Fibroblast of the aortic adventitia (primary cell): ENCODE measurements around the gene FBXW8. TPM values are rescaled to one million over a fixed set of nuclear protein-coding genes. Genes with fewer than 3 reads are reported as not detected.

Experiments used
- DNase-seq: peaks from one replicate; pipeline ENCODE4 v3.0.0-alpha.2; 2010; ENCODE audit warnings: low read depth
- H3K4me3 ChIP-seq: 2 replicates; pipeline ENCODE4 v1.5.1; 2011; ENCODE audit warnings: low read depth, mild to moderate bottlenecking, control low read depth, low read length, moderate library complexity
- total RNA-seq: library from RNA; depleted of rRNA; stranded (reverse); fragments of >200 nt; gene quantifications from 2 replicates; pipeline ENCODE4 v1.2.3, GENCODE V29; 2012; ENCODE audit warnings: low replicate concordance
- TF ChIP-seq, protein P1 (sequence below): IDR thresholded peaks from 2 replicates; pipeline ENCODE4 v1.5.1; 2011; ENCODE audit warnings: mild to moderate bottlenecking, low read length, control low read depth, inconsistent platforms; ENCODE audit not compliant: insufficient read depth

FBXW8 gene
- total RNA-seq, 1 donor = 11.2 TPM

DNA sequence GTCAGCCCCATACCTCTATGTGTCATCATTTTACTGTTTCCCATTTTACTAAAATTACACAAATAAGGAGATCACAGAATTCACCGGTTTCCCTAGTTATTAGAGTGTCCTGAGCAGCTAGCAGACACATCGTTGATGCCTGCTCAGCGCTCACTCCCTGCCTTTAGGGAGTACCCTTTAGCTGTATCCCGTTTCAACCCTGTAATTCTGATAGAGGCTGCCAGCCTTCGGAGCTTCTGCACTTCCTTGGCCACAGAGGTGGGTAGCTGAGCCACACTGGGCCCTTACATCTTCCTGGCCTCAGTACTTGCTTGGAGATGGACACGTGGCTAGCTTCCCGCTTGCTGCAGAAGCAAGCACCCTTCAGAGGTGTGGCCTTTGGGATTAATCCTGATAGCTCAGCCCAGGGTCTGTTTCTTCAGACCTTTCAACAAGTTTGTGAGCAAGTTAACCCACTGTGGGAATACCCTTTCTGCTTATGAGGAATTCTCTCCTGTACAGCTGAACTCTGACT, 14.3 kb upstream of the FBXW8 start:
- DNase-seq = no peak
- TF ChIP-seq, protein P1, sequence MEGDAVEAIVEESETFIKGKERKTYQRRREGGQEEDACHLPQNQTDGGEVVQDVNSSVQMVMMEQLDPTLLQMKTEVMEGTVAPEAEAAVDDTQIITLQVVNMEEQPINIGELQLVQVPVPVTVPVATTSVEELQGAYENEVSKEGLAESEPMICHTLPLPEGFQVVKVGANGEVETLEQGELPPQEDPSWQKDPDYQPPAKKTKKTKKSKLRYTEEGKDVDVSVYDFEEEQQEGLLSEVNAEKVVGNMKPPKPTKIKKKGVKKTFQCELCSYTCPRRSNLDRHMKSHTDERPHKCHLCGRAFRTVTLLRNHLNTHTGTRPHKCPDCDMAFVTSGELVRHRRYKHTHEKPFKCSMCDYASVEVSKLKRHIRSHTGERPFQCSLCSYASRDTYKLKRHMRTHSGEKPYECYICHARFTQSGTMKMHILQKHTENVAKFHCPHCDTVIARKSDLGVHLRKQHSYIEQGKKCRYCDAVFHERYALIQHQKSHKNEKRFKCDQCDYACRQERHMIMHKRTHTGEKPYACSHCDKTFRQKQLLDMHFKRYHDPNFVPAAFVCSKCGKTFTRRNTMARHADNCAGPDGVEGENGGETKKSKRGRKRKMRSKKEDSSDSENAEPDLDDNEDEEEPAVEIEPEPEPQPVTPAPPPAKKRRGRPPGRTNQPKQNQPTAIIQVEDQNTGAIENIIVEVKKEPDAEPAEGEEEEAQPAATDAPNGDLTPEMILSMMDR = no peak
- no peak overlapping the region for H3K4me3 ChIP-seq

DNA sequence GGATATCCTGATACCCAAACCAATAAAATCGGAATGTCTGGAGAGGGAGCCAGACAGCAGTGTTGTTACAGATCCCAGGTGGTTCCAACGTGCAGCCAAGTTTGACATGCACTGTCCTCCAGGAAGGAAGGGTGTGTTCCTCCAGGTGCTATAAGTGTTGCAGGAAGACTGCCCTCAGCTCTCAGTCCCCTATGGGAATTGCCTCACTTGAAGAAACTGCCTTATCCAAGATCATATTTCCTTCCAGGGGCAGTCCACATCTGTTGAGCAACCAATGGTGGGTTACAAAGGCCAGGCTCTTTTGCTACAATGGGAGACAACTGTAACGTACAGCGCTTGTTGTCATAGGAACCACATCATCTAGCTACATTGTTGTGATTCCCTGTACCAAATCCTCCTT, 13.3 kb upstream of the FBXW8 start:
- no peak for DNase-seq
- no peak overlapping the region for H3K4me3 ChIP-seq
- TF ChIP-seq, protein P1 = no peak

DNA sequence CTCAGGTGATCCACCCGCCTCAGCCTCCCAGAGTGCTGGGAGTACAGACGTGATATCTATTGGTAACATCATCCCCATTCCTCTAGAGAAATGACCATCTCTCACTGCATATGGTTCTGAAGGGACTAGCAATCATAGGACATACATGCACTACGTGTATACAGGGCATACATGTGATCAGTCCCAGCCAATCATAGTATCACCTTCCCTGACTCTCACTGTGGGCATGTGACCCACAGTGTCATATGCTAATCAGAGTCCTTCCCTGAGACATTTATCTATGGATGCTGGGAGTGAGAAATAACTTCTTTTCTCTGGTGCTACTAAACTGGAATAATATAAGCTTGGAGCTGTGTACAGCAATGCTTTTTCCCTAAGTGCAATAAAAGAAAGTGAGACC, 12.1 kb upstream of the FBXW8 start:
- no peak for DNase-seq
- TF ChIP-seq, protein P1 = no peak
- no peak overlapping the region for H3K4me3 ChIP-seq

DNA sequence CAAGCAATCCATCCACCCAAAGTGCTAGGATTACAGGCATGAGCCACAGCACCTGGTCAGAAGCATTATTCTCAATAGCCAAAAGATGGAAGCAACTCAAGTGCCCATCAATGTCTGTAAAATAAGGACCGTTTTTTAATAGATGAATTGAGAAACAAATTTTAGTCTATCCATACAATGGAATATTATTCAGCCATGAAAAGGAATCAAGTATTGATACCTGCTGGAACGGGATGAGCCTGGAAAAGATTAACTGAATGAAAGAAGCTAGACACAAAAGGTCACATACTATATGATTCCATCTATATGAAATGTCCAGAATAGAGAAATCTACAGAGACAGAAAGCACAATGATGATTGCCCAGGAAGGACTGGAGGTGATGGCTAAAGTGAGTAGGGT, 9.1 kb upstream of the FBXW8 start:
- DNase-seq = no peak
- TF ChIP-seq, protein P1 = no peak
- H3K4me3 ChIP-seq = no peak overlapping the region

DNA sequence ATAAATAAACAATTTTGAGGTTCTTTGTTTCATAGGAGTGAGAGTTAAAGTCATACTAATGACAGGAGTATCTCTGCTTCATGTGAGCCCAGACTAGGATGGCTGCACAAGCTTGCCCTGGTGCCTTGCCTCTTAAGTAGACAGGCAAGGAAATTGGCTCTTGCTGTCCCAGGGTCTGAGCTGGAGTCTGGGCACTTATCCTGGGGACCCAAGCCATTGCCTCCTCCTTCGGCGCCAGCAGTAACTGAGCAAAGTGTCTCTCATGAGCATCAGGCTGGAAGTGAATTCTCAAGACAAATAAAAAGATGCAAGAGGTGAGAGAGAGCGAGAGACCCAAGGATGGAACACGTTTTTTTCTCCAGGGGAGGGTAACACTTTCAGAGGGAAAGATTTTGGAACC, 6.9 kb upstream of the FBXW8 start:
- H3K4me3 ChIP-seq = no peak overlapping the region
- no peak for DNase-seq
- TF ChIP-seq, protein P1 = no peak

DNA sequence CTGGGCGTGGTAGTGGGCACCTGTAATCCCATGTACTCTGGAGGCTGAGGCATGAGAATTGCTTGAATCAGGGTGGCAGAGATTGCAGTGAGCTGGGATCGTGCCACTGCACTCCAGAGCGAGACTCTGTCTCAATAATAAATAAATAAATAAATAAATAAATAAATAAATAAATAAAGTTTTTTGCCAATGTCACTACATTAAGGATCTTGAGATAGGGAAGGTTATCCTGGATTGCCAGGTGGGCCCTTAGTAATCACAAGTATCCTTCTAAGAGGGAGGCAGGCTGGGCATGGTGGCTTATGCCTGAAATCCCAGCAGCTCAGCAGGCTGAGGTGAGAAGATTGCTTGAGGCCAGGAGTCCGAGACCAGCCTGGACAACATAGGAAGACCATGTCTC, 4.5 kb upstream of the FBXW8 start:
- TF ChIP-seq, protein P1 = no peak
- no peak for DNase-seq
- H3K4me3 ChIP-seq = no peak overlapping the region

DNA sequence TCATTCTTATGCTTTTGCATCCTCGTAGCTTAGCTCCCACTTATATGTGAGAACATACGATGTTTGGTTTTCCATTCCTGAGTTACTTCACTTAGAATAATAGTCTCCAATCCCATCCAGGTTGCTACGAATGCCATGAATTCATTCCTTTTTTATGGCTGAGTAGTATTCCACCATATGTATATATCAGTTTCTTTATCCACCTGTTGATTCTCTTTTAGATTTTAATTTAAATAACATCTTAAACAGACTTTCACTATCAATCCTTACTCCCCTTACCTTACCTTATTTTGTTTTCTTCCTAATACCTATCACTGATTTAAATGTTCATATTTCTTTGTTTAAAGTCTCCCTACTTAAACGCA, 488 bp upstream of the FBXW8 start:
- TF ChIP-seq, protein P1 = no peak
- DNase-seq = no peak
- peak overlapping the region; percentile 83 for H3K4me3 ChIP-seq
